B cell (primary cell): ENCODE data around the gene NDC80. TPM values are rescaled to one million over a fixed set of nuclear protein-coding genes. Genes with fewer than 3 reads are reported as not detected.
A peak's percentile ranks its signal among the peaks of the same experiment; 100 is the strongest.

Experiments
- ATAC-seq: fragments of 200-7000 bp; cut with Tn5 transposase; one replicate; pipeline ENCODE4 v1.10.0; 2021; ENCODE audit warnings: low read depth, mild to moderate bottlenecking, moderate number of reproducible peaks, moderate library complexity
- CTCF ChIA-PET: fragments of 350-600 bp; sonication (Branson Sonifier 250); formaldehyde crosslinking; loops from one replicate; lab custom pipeline; 2021; ENCODE audit warnings: antibody characterized with exemption, inconsistent platforms; lab: Charles Lee
- POLR2A ChIA-PET: fragments of 350-600 bp; sonication (Branson Sonifier 250); formaldehyde crosslinking; loops from one replicate; lab custom pipeline; 2021; ENCODE audit warnings: antibody characterized with exemption; lab: Charles Lee
- DNase-seq: peaks from one replicate; pipeline ENCODE4 v3.0.0; 2013
- H2AFZ ChIP-seq: 2 replicates; pipeline ENCODE4 v1.6.1; 2012; ENCODE audit warnings: mild to moderate bottlenecking, low read depth, low read length; ENCODE audit not compliant: insufficient read depth, poor library complexity, severe bottlenecking
- H3K27ac ChIP-seq, 2 donors: 1 replicate in 1 of 2; 2 replicates in 1 of 2; pipeline ENCODE4 v1.5.1; 2012 to 2013; ENCODE audit warnings: low read length in 2 of 2, mild to moderate bottlenecking in 2 of 2, moderate library complexity in 1 of 2
- H3K27me3 ChIP-seq, 4 experiments: fragments of 200-600 bp in 1 of 4; sonication (generic) in 1 of 4; replicated peaks in 1 of 4; 1 replicate in 2 of 4; 2 replicates in 2 of 4; pipeline versions ENCODE4 v1.6.1 to v1.7.0; 2013 to 2016; ENCODE audit warnings: low read length in 3 of 4, mild to moderate bottlenecking in 2 of 4, mixed read lengths in 1 of 4, moderate library complexity in 1 of 4; ENCODE audit not compliant: insufficient read depth in 4 of 4, control insufficient read depth in 3 of 4; ENCODE audit errors: control extremely low read depth in 1 of 4
- H3K36me3 ChIP-seq, 2 experiments: replicated peaks in 1 of 2; 1 replicate in 1 of 2; 2 replicates in 1 of 2; pipeline versions ENCODE4 v1.6.1 to v1.7.1; 2013; ENCODE audit warnings: low read length in 1 of 2; ENCODE audit not compliant: insufficient read depth in 2 of 2, control insufficient read depth in 1 of 2; ENCODE audit errors: control extremely low read depth in 1 of 2, extremely low read depth in 1 of 2
- H3K4me1 ChIP-seq, 2 donors: fragments of 200-600 bp in 1 of 2; sonication (generic) in 1 of 2; 1 replicate in 1 of 2; 2 replicates in 1 of 2; pipeline versions ENCODE4 v1.5.1 to v1.6.1; 2013 to 2017; ENCODE audit warnings: low read length in 2 of 2; ENCODE audit not compliant: control insufficient read depth in 2 of 2, insufficient read depth in 2 of 2
- H3K4me2 ChIP-seq: replicated peaks from 2 replicates; pipeline ENCODE3; 2012; ENCODE audit warnings: mild to moderate bottlenecking, low read depth, low read length; ENCODE audit not compliant: poor library complexity, severe bottlenecking
- H3K4me3 ChIP-seq, 5 experiments: fragments of 200-600 bp in 1 of 5; sonication (generic) in 1 of 5; 1 replicate in 3 of 5; 2 replicates in 2 of 5; pipeline versions ENCODE4 v1.5.1 to v1.7.0; 2011 to 2016; ENCODE audit warnings: low read length in 4 of 5, mild to moderate bottlenecking in 4 of 5, low read depth in 2 of 5, control low read depth in 1 of 5, moderate library complexity in 1 of 5; ENCODE audit not compliant: insufficient read depth in 1 of 5; ENCODE audit errors: control extremely low read depth in 1 of 5, extremely low read depth in 1 of 5
- H3K79me2 ChIP-seq: fragments of 200-600 bp; sonication (generic); one replicate; pipeline ENCODE4 v1.6.0; 2016; ENCODE audit warnings: low read length; ENCODE audit not compliant: control insufficient read depth, insufficient read depth
- H3K9ac ChIP-seq: fragments of 200-600 bp; sonication (generic); 2 replicates; pipeline ENCODE4 v1.6.1; 2017; ENCODE audit warnings: mild to moderate bottlenecking, low read length, moderate library complexity
- H3K9me3 ChIP-seq, 3 donors: one replicate each; pipeline versions ENCODE4 v1.6.1 to v1.7.1; 2013; ENCODE audit warnings: low read length in 2 of 3; ENCODE audit not compliant: control insufficient read depth in 2 of 3, insufficient read depth in 1 of 3; ENCODE audit errors: control extremely low read depth in 1 of 3
- H4K20me1 ChIP-seq: 2 replicates; pipeline ENCODE4 v1.6.0; 2012; ENCODE audit warnings: mild to moderate bottlenecking, low read length; ENCODE audit not compliant: insufficient read depth, control insufficient read depth, poor library complexity, severe bottlenecking
- H3K27ac Mint-ChIP-seq: one replicate; pipeline ENCODE4 v1.8.0; 2021; ENCODE audit warnings: mixed read lengths
- H3K27me3 Mint-ChIP-seq: one replicate; pipeline ENCODE4 v1.8.0; 2021; ENCODE audit warnings: mixed read lengths
- H3K4me1 Mint-ChIP-seq: one replicate; pipeline ENCODE4 v1.8.0; 2021; ENCODE audit warnings: mixed read lengths
- H3K4me3 Mint-ChIP-seq: one replicate; pipeline ENCODE4 v1.8.0; 2021; ENCODE audit warnings: mixed read lengths
- H3K9me3 Mint-ChIP-seq: one replicate; pipeline ENCODE4 v1.8.0; 2022; ENCODE audit warnings: mixed read lengths; ENCODE audit not compliant: insufficient read depth
- EZH2 ChIP-seq: IDR thresholded peaks from 2 replicates; pipeline ENCODE4 v1.6.1; 2012; ENCODE audit warnings: borderline replicate concordance, low read depth, mild to moderate bottlenecking, moderate library complexity, low read length; ENCODE audit not compliant: insufficient read depth, poor library complexity, severe bottlenecking
- WGBS: methylation state at CpG from one replicate; pipeline ENCODE4 v1.1.5; 2013; ENCODE audit warnings: missing lambda C conversion rate; ENCODE audit not compliant: insufficient coverage; 5-methylcytosine and 5-hydroxymethylcytosine counted together
- intact Hi-C: fragments of 100-400 bp; cut with micrococcal nuclease; formaldehyde crosslinking; loops from one replicate; pipeline ENCODE4 v1.10.0; 2022
- polyA plus RNA-seq: library from polyadenylated mRNA; depleted of rRNA; stranded (reverse); fragments of >200 nt; gene quantifications from 2 replicates; pipeline ENCODE4 v1.2.3, GENCODE V29; 2012
- total RNA-seq, 2 donors: library from RNA; stranded (reverse); fragments of 120-200 nt in 1 of 2; gene quantifications; 1 replicate in 1 of 2; 2 replicates in 1 of 2; pipeline versions ENCODE4 v1.2.3 to v1.2.4, GENCODE V29; 2013 to 2022
- TF ChIP-seq, protein P1 (sequence below): fragments of 200-600 bp; IDR thresholded peaks from one replicate; pipeline ENCODE4 v1.8.0; 2022; ENCODE audit warnings: antibody characterized with exemption, mild to moderate bottlenecking

The NDC80 gene
- total and polyA plus RNA-seq, 2 donors (not counting 1 experiment from before 2014, with no cell fraction given), result 1.3 to 3.9 TPM

DNA sequence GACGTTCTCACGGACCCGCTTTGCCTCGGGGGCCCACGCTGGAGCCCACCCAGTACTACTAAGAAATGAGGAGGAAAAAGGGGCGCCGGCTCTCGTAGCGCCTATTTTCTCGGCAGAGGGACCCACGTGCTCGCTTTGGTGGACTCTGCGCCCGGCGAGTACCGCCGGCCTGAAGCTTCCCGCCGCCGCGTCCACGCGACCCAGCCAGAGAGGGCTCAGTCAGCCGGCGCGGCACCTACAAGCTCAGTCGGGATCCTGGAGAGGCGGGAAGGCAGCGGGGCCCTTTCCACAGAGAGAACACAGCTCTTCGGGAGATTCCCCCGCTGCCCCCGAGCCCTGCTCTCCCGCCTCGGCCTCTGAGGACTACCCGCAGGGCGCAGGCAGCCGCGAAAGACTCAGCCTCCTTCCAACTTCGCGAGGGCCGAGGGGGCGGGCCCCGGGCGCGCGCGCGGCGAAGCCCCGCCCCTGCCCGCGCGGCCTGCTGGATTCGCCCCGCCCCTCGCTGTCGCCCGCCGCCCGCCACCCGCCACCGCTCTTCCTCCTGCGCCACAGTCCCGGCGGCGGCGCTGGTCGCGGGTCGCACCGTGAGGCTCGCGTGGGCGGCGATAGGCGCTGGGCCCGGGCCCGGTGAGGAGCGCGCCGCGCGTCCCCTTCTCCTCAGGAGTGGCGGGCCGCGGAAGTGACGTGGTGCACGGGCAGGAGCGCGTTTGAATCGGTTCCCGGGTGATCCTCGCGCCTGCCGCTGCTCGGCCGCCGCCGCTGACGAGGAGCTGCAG, 84.0 kb downstream of the NDC80 start, which contains the start of gene SMCHD1:
SMCHD1 (plus strand) TSS at position 549 of the 776 bp plus-strand sequence. CDS start 350 bp downstream, outside the sequence.
- Mint-ChIP-seq H3K9me3 (no peaks in the 10 kb centered on the region), H3K4me3 (peak within 1 kb of the TSS; percentile 98), H3K27ac (peak within 1 kb of the TSS; percentile 98), H3K4me1 (peaks cover 37% of the 10 kb centered on the region), H3K27me3 (no peaks in the 10 kb centered on the region)
- Histone ChIP-seq H2AFZ (peak within 1 kb of the TSS; percentile 80), H3K79me2 (peaks cover 46% of the 10 kb centered on the region), H3K36me3 (peaks cover 0 to 3% of the 10 kb centered on the region in 2 experiments), H4K20me1 (peaks cover 24% of the 10 kb centered on the region), H3K9me3 (peaks cover 0 to 1% (median 0%) of the 10 kb centered on the region in 3 donors), H3K9ac (peak within 1 kb of the TSS; percentile 97), H3K27me3 (no peaks in the 10 kb centered on the region), H3K4me3 (peak within 1 kb of the TSS; percentile 86 to 99 (median 96)), H3K27ac (peak within 1 kb of the TSS; percentile 97 to 100), H3K4me2 (peak within 1 kb of the TSS; percentile 75), H3K4me1 (peaks cover 32 to 33% of the 10 kb centered on the region in 2 donors)
- peak; percentile 78 for ATAC-seq
- intact Hi-C loops, result loop anchor here (1.0 to 10.0 kb wide), 9 partner anchors 14 to 939 kb away; partner anchors contain the start of genes EMILIN2, LPIN2, METTL4 and NDC80
- under 1% methylated on average over 100 of the region's 100 CpGs for whole genome bisulfite sequencing
- ChIA-PET POLR2A (interaction anchor here (0.5 to 5.0 kb wide), 11 partner anchors 13 to 939 kb away, joined by 3 to 166 read pairs (median 4); partner anchors contain the start of genes METTL4 and NDC80), CTCF (interaction anchor here (0.9 to 5.9 kb wide), 7 partner anchors 11 to 330 kb away, joined by 3 to 88 read pairs (median 4); partner anchors contain the start of genes METTL4 and NDC80)
- TF ChIP-seq, protein P1, sequence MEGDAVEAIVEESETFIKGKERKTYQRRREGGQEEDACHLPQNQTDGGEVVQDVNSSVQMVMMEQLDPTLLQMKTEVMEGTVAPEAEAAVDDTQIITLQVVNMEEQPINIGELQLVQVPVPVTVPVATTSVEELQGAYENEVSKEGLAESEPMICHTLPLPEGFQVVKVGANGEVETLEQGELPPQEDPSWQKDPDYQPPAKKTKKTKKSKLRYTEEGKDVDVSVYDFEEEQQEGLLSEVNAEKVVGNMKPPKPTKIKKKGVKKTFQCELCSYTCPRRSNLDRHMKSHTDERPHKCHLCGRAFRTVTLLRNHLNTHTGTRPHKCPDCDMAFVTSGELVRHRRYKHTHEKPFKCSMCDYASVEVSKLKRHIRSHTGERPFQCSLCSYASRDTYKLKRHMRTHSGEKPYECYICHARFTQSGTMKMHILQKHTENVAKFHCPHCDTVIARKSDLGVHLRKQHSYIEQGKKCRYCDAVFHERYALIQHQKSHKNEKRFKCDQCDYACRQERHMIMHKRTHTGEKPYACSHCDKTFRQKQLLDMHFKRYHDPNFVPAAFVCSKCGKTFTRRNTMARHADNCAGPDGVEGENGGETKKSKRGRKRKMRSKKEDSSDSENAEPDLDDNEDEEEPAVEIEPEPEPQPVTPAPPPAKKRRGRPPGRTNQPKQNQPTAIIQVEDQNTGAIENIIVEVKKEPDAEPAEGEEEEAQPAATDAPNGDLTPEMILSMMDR, result no peak
- TF ChIP-seq EZH2, result no peak
- peak; percentile 96 for DNase-seq
